NT2/D1 (cell line): ENCODE results near the gene PPP1R2B.

ENCODE experiments used
- DNase-seq: peaks from one replicate; pipeline ENCODE4 v3.0.0-alpha.2; 2011; ENCODE audit warnings: low read depth, low spot score
- H3K27me3 ChIP-seq: 2 replicates; pipeline ENCODE4 v1.6.0; 2011; ENCODE audit warnings: mild to moderate bottlenecking; ENCODE audit not compliant: insufficient read length, insufficient read depth
- H3K36me3 ChIP-seq: 2 replicates; pipeline ENCODE4 v1.6.1; 2011; ENCODE audit warnings: mild to moderate bottlenecking, low read length, mixed read lengths; ENCODE audit not compliant: insufficient read depth, insufficient read length
- H3K4me1 ChIP-seq: 2 replicates; pipeline ENCODE4 v1.5.1; 2011; ENCODE audit not compliant: insufficient read depth, insufficient read length
- H3K4me3 ChIP-seq: 2 replicates; pipeline ENCODE4 v1.5.1; 2011; ENCODE audit warnings: low read depth; ENCODE audit not compliant: insufficient read length
- H3K9ac ChIP-seq: 2 replicates; pipeline ENCODE4 v1.6.0; 2011; ENCODE audit warnings: low read depth; ENCODE audit not compliant: insufficient read length
- H3K9me3 ChIP-seq: 2 replicates; pipeline ENCODE4 v1.5.1; 2011; ENCODE audit warnings: mild to moderate bottlenecking, low read length; ENCODE audit not compliant: insufficient read depth
- SUZ12 ChIP-seq: IDR thresholded peaks from 2 replicates; pipeline ENCODE4 v1.6.1; 2011; ENCODE audit not compliant: insufficient read length, insufficient read depth; ENCODE audit errors: extremely low read depth
- YY1 ChIP-seq: IDR thresholded peaks from 2 replicates; pipeline ENCODE4 v1.6.1; 2011; ENCODE audit not compliant: insufficient read length, insufficient read depth
- ZNF274 ChIP-seq: IDR thresholded peaks from 2 replicates; pipeline ENCODE4 v1.6.1; 2011; ENCODE audit warnings: mild to moderate bottlenecking, low read depth, low read length

PPP1R2B gene

GRCh38 chr5:156819967-156820581, 30.0 kb upstream of the PPP1R2B start:
- Histone ChIP-seq H3K27me3 (no peaks in the 10 kb centered on the region), H3K36me3 (no peaks in the 10 kb centered on the region), H3K4me3 (no peak overlapping the region), H3K9ac (no peak overlapping the region), H3K9me3 (no peaks in the 10 kb centered on the region), H3K4me1 (no peaks in the 10 kb centered on the region)
- TF ChIP-seq SUZ12 (no peak), YY1 (no peak), ZNF274 (no peak)
- DNase-seq: no peak

GRCh38 chr5:156824241-156824640, 25.9 kb upstream of the PPP1R2B start:
- H3K27me3 ChIP-seq: no peaks in the 10 kb centered on the region

GRCh38 chr5:156824800-156825199, 25.3 kb upstream of the PPP1R2B start:
- Histone ChIP-seq H3K9me3 (no peaks in the 10 kb centered on the region), H3K4me1 (peaks cover 2% of the 10 kb centered on the region), H3K4me3 (no peak overlapping the region), H3K36me3 (no peaks in the 10 kb centered on the region), H3K27me3 (no peaks in the 10 kb centered on the region), H3K9ac (no peak overlapping the region)
- no peak for TF ChIP-seq ZNF274
- no peak for TF ChIP-seq YY1
- TF ChIP-seq SUZ12: no peak
- DNase-seq: peak; percentile 57

More at GRCh38 chr5:156824241-156824640, 25.9 kb upstream of the PPP1R2B start:
- TF ChIP-seq YY1 (no peak), ZNF274 (no peak), SUZ12 (no peak)
- Histone ChIP-seq H3K4me1 (peaks cover 2% of the 10 kb centered on the region), H3K9ac (no peak overlapping the region), H3K9me3 (no peaks in the 10 kb centered on the region), H3K4me3 (no peak overlapping the region), H3K36me3 (no peaks in the 10 kb centered on the region)
- DNase-seq: no peak

- peaks cover 2% of the 10 kb centered on the region for H3K4me1 ChIP-seq
- no peak overlapping the region for H3K9ac ChIP-seq
- no peaks in the 10 kb centered on the region for H3K36me3 ChIP-seq
- no peaks in the 10 kb centered on the region for H3K9me3 ChIP-seq
- no peak overlapping the region for H3K4me3 ChIP-seq
- no peak for DNase-seq
- H3K27me3 ChIP-seq: no peaks in the 10 kb centered on the region
- TF ChIP-seq YY1: no peak
- TF ChIP-seq SUZ12: no peak
- no peak for TF ChIP-seq ZNF274
These were observed 24.4 kb upstream of the PPP1R2B start for GRCh38 chr5:156825688-156826087.

GRCh38 chr5:156826150-156826549, 23.9 kb upstream of the PPP1R2B start:
- TF ChIP-seq ZNF274 (no peak), SUZ12 (no peak), YY1 (no peak)
- peaks cover 2% of the 10 kb centered on the region for H3K4me1 ChIP-seq

GRCh38 chr5:156834916-156835315, 15.2 kb upstream of the PPP1R2B start:
- Histone ChIP-seq H3K4me1 (no peaks in the 10 kb centered on the region), H3K9me3 (no peaks in the 10 kb centered on the region), H3K36me3 (no peaks in the 10 kb centered on the region), H3K27me3 (no peaks in the 10 kb centered on the region), H3K9ac (no peak overlapping the region), H3K4me3 (no peak overlapping the region)
- DNase-seq: no peak
- TF ChIP-seq SUZ12: no peak
- TF ChIP-seq YY1: no peak
- no peak for TF ChIP-seq ZNF274

More at GRCh38 chr5:156826150-156826549, 23.9 kb upstream of the PPP1R2B start:
- Histone ChIP-seq H3K36me3 (no peaks in the 10 kb centered on the region), H3K9ac (no peak overlapping the region), H3K9me3 (no peaks in the 10 kb centered on the region), H3K27me3 (no peaks in the 10 kb centered on the region), H3K4me3 (no peak overlapping the region)
- DNase-seq: no peak

- DNase-seq: no peak
- H3K9me3 ChIP-seq: no peaks in the 10 kb centered on the region
- H3K27me3 ChIP-seq: no peaks in the 10 kb centered on the region
- no peak overlapping the region for H3K9ac ChIP-seq
- TF ChIP-seq SUZ12: no peak
- no peak for TF ChIP-seq ZNF274
- no peak for TF ChIP-seq YY1
- H3K36me3 ChIP-seq: no peaks in the 10 kb centered on the region
- no peaks in the 10 kb centered on the region for H3K4me1 ChIP-seq
- H3K4me3 ChIP-seq: no peak overlapping the region
These were observed 14.2 kb upstream of the PPP1R2B start for GRCh38 chr5:156835905-156836304.
